MCF 10A (cell line): ENCODE measurements around the gene BRD2. TPM values are rescaled to one million over a fixed set of nuclear protein-coding genes. Genes with fewer than 3 reads are reported as not detected.

ENCODE experiments used
- BruUV-seq: library from RNA; stranded (reverse); fragments of 400-500 nt; replicated peaks from 2 replicates; lab custom pipeline; 2021; lab: Mats Ljungman, UMichigan
- CTCF ChIA-PET: fragments of 300-600 bp; sonication (Branson Sonifier 250); formaldehyde crosslinking; extraction: SDS; loops from one replicate; lab custom pipeline; 2021; ENCODE audit warnings: antibody characterized with exemption, inconsistent platforms; lab: Yijun Ruan, JAX
- POLR2A ChIA-PET: fragments of 300-600, 350-650 bp; sonication (Branson Sonifier 250); formaldehyde crosslinking; extraction: SDS; loops from one replicate; lab custom pipeline; 2020; ENCODE audit warnings: antibody characterized with exemption, inconsistent platforms; lab: Yijun Ruan, JAX
- DNase-seq: peaks from one replicate; pipeline ENCODE4 v3.0.0-alpha.2; 2018; ENCODE audit not compliant: unreplicated experiment
- H3K27ac Mint-ChIP-seq: one replicate; pipeline ENCODE4 v1.8.0; 2022; ENCODE audit warnings: mild to moderate bottlenecking, low read depth, mixed read lengths; ENCODE audit not compliant: unreplicated experiment
- H3K27me3 Mint-ChIP-seq: one replicate; pipeline ENCODE4 v1.8.0; 2022; ENCODE audit warnings: mixed read lengths; ENCODE audit not compliant: insufficient read depth, unreplicated experiment
- H3K36me3 Mint-ChIP-seq: one replicate; pipeline ENCODE4 v1.8.0; 2022; ENCODE audit warnings: mild to moderate bottlenecking, moderate library complexity, mixed read lengths; ENCODE audit not compliant: insufficient read depth, unreplicated experiment
- H3K4me1 Mint-ChIP-seq: one replicate; pipeline ENCODE4 v1.8.0; 2022; ENCODE audit warnings: mixed read lengths; ENCODE audit not compliant: insufficient read depth, unreplicated experiment
- H3K4me3 Mint-ChIP-seq: one replicate; pipeline ENCODE4 v1.8.0; 2022; ENCODE audit warnings: mild to moderate bottlenecking, moderate library complexity, mixed read lengths; ENCODE audit not compliant: unreplicated experiment
- H3K9me3 Mint-ChIP-seq: one replicate; pipeline ENCODE4 v1.8.0; 2022; ENCODE audit warnings: mixed read lengths; ENCODE audit not compliant: unreplicated experiment
- CTCF ChIP-seq: fragments of 200-600 bp; IDR thresholded peaks from one replicate; pipeline ENCODE4 v1.8.0; 2022; ENCODE audit warnings: antibody characterized with exemption, mild to moderate bottlenecking; ENCODE audit not compliant: unreplicated experiment
- intact Hi-C: fragments of 100-400 bp; cut with micrococcal nuclease; formaldehyde crosslinking; loops from 2 replicates; pipeline ENCODE4 v1.14.1; 2022
- total RNA-seq: library from RNA; stranded (reverse); gene quantifications from 2 replicates; pipeline ENCODE4 v1.2.3, GENCODE V29; 2022

BRD2 gene
- total RNA-seq, 1 experiment from 2014 or later: 223 TPM

DNA sequence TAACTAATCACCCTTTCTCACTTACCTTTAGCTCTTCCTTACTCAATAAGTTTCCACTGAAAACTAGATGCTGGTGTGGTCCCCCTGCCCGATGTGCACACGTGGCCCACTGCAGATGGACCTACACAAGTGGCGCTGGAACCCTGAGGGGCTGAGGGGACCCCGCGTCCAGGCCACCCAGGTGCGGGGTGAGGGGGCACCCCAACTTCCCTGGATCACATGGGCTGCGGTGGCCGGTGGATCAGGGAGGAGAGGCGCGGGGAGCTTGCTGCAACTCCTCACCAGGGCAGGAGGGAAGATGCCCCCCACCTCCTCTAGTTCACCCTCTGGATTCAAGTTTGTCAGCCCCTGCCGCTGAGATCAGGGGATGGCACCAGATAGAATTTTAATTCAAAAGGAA, 53.5 kb downstream of the BRD2 start:
- Mint-ChIP-seq H3K27ac (no peak overlapping the region), H3K9me3 (no peaks in the 10 kb centered on the region), H3K36me3 (no peaks in the 10 kb centered on the region), H3K4me1 (no peaks in the 10 kb centered on the region), H3K27me3 (peaks cover 65% of the 10 kb centered on the region), H3K4me3 (no peak overlapping the region)
- ChIA-PET POLR2A (no interaction called here), CTCF (interaction anchor here (0.8 to 1.6 kb wide), 3 partner anchors 8 to 183 kb away, joined by 3 to 5 read pairs (median 3); no protein-coding TSS in a partner anchor)
- DNase-seq: no peak
- TF ChIP-seq CTCF: no peak
- BruUV-seq: no TSS peak
- intact Hi-C loops: no loop called here

DNA sequence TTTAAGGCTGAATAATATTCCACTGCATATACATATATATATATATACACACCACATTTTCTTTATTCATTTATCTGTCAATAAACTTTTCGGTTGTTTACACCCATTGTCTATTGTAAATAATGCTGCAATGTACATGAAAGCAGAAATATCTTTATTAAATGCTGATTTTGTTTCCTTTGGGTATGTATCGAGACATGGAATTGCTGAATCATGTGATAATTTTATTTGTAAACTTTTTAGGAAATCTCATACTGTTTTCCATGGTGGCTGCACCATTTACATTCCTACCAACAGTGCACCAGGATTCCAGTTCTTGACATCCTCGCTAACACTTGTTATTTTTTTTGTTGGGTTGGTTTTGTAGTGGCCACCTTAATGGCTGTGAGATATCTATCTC, 55.1 kb downstream of the BRD2 start:
- no TSS peak for BruUV-seq
- ChIA-PET CTCF (no interaction called here), POLR2A (no interaction called here)
- no peaks in the 10 kb centered on the region for H3K36me3 Mint-ChIP-seq
- H3K4me3 Mint-ChIP-seq: no peak overlapping the region
- no peak for DNase-seq
- intact Hi-C loops: no loop called here
- no peak overlapping the region for H3K27ac Mint-ChIP-seq
- no peaks in the 10 kb centered on the region for H3K9me3 Mint-ChIP-seq
- no peak for TF ChIP-seq CTCF
- H3K27me3 Mint-ChIP-seq: peaks cover 65% of the 10 kb centered on the region
- H3K4me1 Mint-ChIP-seq: no peaks in the 10 kb centered on the region

DNA sequence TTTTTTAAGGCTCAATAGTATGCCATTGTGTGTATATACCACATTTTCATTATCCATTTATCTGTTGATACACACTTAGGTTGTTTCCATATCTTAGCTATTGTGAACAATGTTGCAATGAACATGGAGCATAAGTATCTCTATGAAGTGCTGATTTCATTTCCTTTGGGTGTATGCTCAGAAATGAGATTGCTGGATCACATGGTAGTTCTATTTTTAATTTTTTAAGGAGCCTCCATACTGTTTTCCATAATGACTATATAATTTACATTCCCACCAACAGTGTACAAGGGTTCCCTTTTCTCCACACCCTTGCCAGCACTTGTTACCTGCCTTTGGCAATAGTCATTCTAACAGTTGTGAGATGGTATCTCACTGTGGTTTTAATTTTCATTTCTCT, 56.1 kb downstream of the BRD2 start:
- no peaks in the 10 kb centered on the region for H3K36me3 Mint-ChIP-seq
- DNase-seq: no peak
- H3K4me3 Mint-ChIP-seq: no peak overlapping the region
- H3K9me3 Mint-ChIP-seq: no peaks in the 10 kb centered on the region
- intact Hi-C loops: no loop called here
- H3K27ac Mint-ChIP-seq: no peak overlapping the region
- no TSS peak for BruUV-seq
- no peak for TF ChIP-seq CTCF
- H3K4me1 Mint-ChIP-seq: no peaks in the 10 kb centered on the region
- H3K27me3 Mint-ChIP-seq: peaks cover 65% of the 10 kb centered on the region
- POLR2A ChIA-PET: no interaction called here
- CTCF ChIA-PET: interaction anchor here (0.6 to 1.7 kb wide), 3 partner anchors 9 to 1104 kb away, joined by 4 to 7 read pairs (median 4); no protein-coding TSS in a partner anchor

DNA sequence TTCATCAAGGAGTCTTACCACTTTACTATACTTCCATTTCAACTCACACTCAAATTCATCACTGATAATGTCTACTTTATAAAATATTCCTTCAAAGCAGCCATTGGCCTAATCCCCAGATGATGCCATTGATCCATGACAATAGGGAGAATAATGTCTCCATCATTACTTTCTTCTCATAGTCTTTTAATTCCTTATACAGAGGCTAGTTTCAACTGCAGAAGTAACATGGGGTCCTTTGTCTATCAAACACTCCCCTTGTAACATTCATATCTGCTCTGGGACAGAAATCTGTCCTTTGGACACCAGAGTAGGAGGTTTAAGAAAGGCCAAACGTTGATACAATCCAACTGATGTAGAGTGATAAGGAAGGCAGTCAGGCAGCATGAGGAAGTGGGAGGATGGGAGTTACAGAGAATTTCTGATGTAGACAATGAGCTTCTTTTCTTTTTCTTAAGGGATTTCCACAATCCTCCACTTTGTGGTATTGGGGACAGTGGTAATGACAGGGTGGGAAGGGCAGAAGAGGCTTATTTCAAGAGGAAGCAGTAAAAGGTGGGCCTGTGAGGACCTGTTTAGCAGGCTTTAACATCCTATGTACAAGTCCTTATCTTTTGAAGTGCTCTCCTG, 59.9 kb downstream of the BRD2 start:
- Mint-ChIP-seq H3K27me3 (peaks cover 87% of the 10 kb centered on the region), H3K4me1 (no peaks in the 10 kb centered on the region), H3K4me3 (no peak overlapping the region), H3K36me3 (no peaks in the 10 kb centered on the region), H3K9me3 (no peaks in the 10 kb centered on the region), H3K27ac (no peak overlapping the region)
- no TSS peak for BruUV-seq
- ChIA-PET POLR2A (no interaction called here), CTCF (interaction anchor here (1.9 kb wide), 1 partner anchor 12 kb away, joined by 8 read pairs; no protein-coding TSS in a partner anchor)
- no peak for TF ChIP-seq CTCF
- no peak for DNase-seq
- intact Hi-C loops: no loop called here
